GM23338 (cell line): ENCODE data around the gene RPL10. TPM values are rescaled to one million over a fixed set of nuclear protein-coding genes. Genes with fewer than 3 reads are reported as not detected.

Experiments
- ATAC-seq: fragments of 200-7000 bp; cut with Tn5 transposase; 3 replicates; pipeline ENCODE4 v1.9.1; 2020
- DNase-seq: peaks from one replicate; pipeline ENCODE4 v3.0.0-alpha.2; 2015; ENCODE audit warnings: low spot score
- H2AFZ ChIP-seq: fragments of 200-600 bp; sonication (generic); 2 replicates; pipeline ENCODE4 v1.8.0; 2016; ENCODE audit warnings: antibody characterized with exemption, mild to moderate bottlenecking, moderate library complexity
- H3F3A ChIP-seq: fragments of 200-600 bp; sonication (generic); replicated peaks from 2 replicates; pipeline ENCODE4 v1.8.0; 2017; ENCODE audit warnings: antibody characterized with exemption, mixed run types, low read depth
- H3K27ac ChIP-seq: fragments of 200-600 bp; sonication (generic); 2 replicates; pipeline ENCODE4 v1.6.1; 2016; ENCODE audit warnings: low read depth
- H3K27me3 ChIP-seq: fragments of 200-600 bp; sonication (generic); 2 replicates; pipeline ENCODE4 v1.8.0; 2016; ENCODE audit warnings: mild to moderate bottlenecking, mixed run types, moderate library complexity; ENCODE audit not compliant: insufficient read depth
- H3K36me3 ChIP-seq: fragments of 200-600 bp; sonication (generic); 2 replicates; pipeline ENCODE4 v1.8.0; 2016; ENCODE audit warnings: mild to moderate bottlenecking; ENCODE audit not compliant: insufficient read depth
- H3K4me1 ChIP-seq: fragments of 200-600 bp; sonication (generic); 2 replicates; pipeline ENCODE4 v1.8.0; 2016; ENCODE audit warnings: mild to moderate bottlenecking, moderate library complexity; ENCODE audit not compliant: insufficient read depth
- H3K4me2 ChIP-seq: fragments of 200-600 bp; sonication (generic); 2 replicates; pipeline ENCODE4 v1.7.1; 2017; ENCODE audit warnings: mixed run types
- H3K4me3 ChIP-seq: fragments of 200-600 bp; sonication (generic); 2 replicates; pipeline ENCODE4 v1.6.1; 2016; ENCODE audit warnings: mixed run types
- H3K79me2 ChIP-seq: fragments of 200-600 bp; sonication (generic); replicated peaks from 2 replicates; pipeline ENCODE4 v1.8.0; 2017; ENCODE audit warnings: mild to moderate bottlenecking; ENCODE audit not compliant: insufficient read depth
- H3K9me2 ChIP-seq: fragments of 200-600 bp; sonication (generic); 2 replicates; pipeline ENCODE4 v1.8.0; 2017; ENCODE audit not compliant: insufficient read depth
- H4K20me1 ChIP-seq: fragments of 200-600 bp; sonication (generic); replicated peaks from 2 replicates; pipeline ENCODE4 v1.8.0; 2017; ENCODE audit warnings: mild to moderate bottlenecking; ENCODE audit not compliant: insufficient read depth
- H3K27ac Mint-ChIP-seq: 2 replicates; pipeline ENCODE4 v1.8.0; 2020; ENCODE audit warnings: inconsistent platforms, mild to moderate bottlenecking, moderate library complexity, mixed read lengths
- H3K27me3 Mint-ChIP-seq: 3 replicates; pipeline ENCODE4 v1.8.0; 2022; ENCODE audit warnings: low read depth, mild to moderate bottlenecking, moderate library complexity, mixed read lengths, inconsistent platforms; ENCODE audit not compliant: insufficient read depth, poor library complexity
- H3K36me3 Mint-ChIP-seq: 3 replicates; pipeline ENCODE4 v1.8.0; 2021; ENCODE audit warnings: low read depth, mild to moderate bottlenecking, inconsistent platforms, moderate library complexity, mixed read lengths
- H3K4me1 Mint-ChIP-seq: 3 replicates; pipeline ENCODE4 v1.8.0; 2020; ENCODE audit warnings: mild to moderate bottlenecking, inconsistent platforms, mixed read lengths
- H3K4me3 Mint-ChIP-seq: 3 replicates; pipeline ENCODE4 v1.8.0; 2021; ENCODE audit warnings: moderate library complexity, mild to moderate bottlenecking, inconsistent platforms, mixed read lengths
- H3K9me3 Mint-ChIP-seq: 3 replicates; pipeline ENCODE4 v1.8.0; 2020; ENCODE audit warnings: moderate library complexity, mild to moderate bottlenecking, inconsistent platforms, mixed read lengths
- CREB1 ChIP-seq: fragments of 250-450 bp; sonication (Bioruptor Pico); IDR thresholded peaks from 2 replicates; pipeline ENCODE4 v1.5.0; 2020; ENCODE audit warnings: low read depth, mild to moderate bottlenecking, moderate library complexity
- EZH2 ChIP-seq: fragments of 200-600 bp; sonication (generic); IDR thresholded peaks from one replicate; pipeline ENCODE4 v1.8.0; 2017; ENCODE audit warnings: antibody characterized with exemption, mild to moderate bottlenecking, low read depth; ENCODE audit not compliant: unreplicated experiment
- EZH2phosphoT487 ChIP-seq: fragments of 200-600 bp; sonication (generic); IDR thresholded peaks from one replicate; pipeline ENCODE4 v1.8.1; 2018; ENCODE audit warnings: antibody characterized with exemption; ENCODE audit not compliant: unreplicated experiment
- JUNB ChIP-seq: IDR thresholded peaks from one replicate; pipeline ENCODE4 v1.6.1; 2016; ENCODE audit warnings: antibody characterized with exemption; ENCODE audit not compliant: unreplicated experiment
- NANOG ChIP-seq: IDR thresholded peaks from 2 replicates; pipeline ENCODE4 v1.6.1; 2016; ENCODE audit warnings: antibody characterized with exemption, borderline replicate concordance
- POLR2AphosphoS5 ChIP-seq: IDR thresholded peaks from 2 replicates; pipeline ENCODE4 v1.6.1; 2016; ENCODE audit warnings: antibody characterized with exemption, low read depth
- STAT1 ChIP-seq: IDR thresholded peaks from one replicate; pipeline ENCODE4 v1.6.1; 2016; ENCODE audit warnings: antibody characterized with exemption; ENCODE audit not compliant: unreplicated experiment
- ZNF114 ChIP-seq: fragments of 250-450 bp; sonication (Bioruptor Pico); IDR thresholded peaks from 2 replicates; pipeline ENCODE4 v1.5.0; 2020; ENCODE audit warnings: mild to moderate bottlenecking, moderate library complexity
- ZNF331 ChIP-seq: fragments of 250-450 bp; sonication (Bioruptor Pico); IDR thresholded peaks from 2 replicates; pipeline ENCODE4 v1.5.0; 2020; ENCODE audit warnings: low read depth, mild to moderate bottlenecking, moderate library complexity
- polyA plus RNA-seq: library from polyadenylated mRNA; unstranded; fragments of >200 nt; fragmentation: Nextera tagmentation; extraction: Ambion mirVana; gene quantifications from 2 replicates; pipeline ENCODE4 v1.2.1, GENCODE V29; 2016
- total RNA-seq: library from RNA; depleted of rRNA; stranded (reverse); fragments of >200 nt; shearing (Covaris generic); gene quantifications from 2 replicates; pipeline ENCODE4 v1.2.3, GENCODE V29; 2014
- TF ChIP-seq, protein P1 (sequence below), 2 experiments: fragments of 200-600 bp in 1 of 2; sonication (generic) in 1 of 2; conservative IDR thresholded peaks; 2 replicates each; pipeline versions ENCODE4 v1.5.1 to v1.6.1; 2016 to 2017; ENCODE audit warnings: antibody characterized with exemption in 2 of 2, low read depth in 2 of 2, mild to moderate bottlenecking in 2 of 2, moderate library complexity in 1 of 2
- TF ChIP-seq, protein P2 (sequence below): IDR thresholded peaks from 2 replicates; pipeline ENCODE4 v1.6.1; 2016; ENCODE audit warnings: antibody characterized with exemption
- TF ChIP-seq, protein P3 (sequence below): fragments of 250-450 bp; sonication (Bioruptor Pico); IDR thresholded peaks from 2 replicates; pipeline ENCODE4 v1.5.0; 2020; ENCODE audit warnings: mild to moderate bottlenecking, moderate library complexity
- TF ChIP-seq, protein P4 (sequence below): IDR thresholded peaks from one replicate; pipeline ENCODE4 v1.6.1; 2018; ENCODE audit warnings: antibody characterized with exemption; ENCODE audit not compliant: unreplicated experiment

RPL10 gene
- total and polyA plus RNA-seq, 2 experiments from 2014 or later: 1,696 to 4,929 TPM

DNA sequence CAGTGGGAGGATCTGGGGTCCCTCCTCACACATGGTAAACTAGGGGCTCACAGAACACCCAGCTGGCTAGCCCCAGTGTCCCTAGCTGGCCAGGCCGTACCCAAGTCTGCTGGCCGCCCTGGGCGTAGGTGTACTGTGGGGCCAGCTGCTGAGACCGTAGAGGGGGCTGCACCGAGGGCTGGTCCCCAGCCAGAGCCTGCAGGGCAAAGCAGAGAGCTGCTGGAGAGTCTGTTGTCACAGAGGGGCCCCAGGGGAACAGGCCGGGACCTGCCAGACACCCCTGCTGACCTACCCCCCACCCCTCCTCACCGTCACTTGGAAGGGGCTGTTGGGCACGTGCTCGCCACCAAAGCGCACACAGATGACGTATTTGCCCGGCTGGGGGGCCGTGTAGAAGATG, 43.7 kb upstream of the RPL10 start:
- Mint-ChIP-seq H3K27me3 (peaks cover 2% of the 10 kb centered on the region), H3K4me1 (no peaks in the 10 kb centered on the region; the same call in 2 of the 3 replicates), H3K9me3 (no peaks in the 10 kb centered on the region; the same call in 2 of the 3 replicates), H3K4me3 (no peak overlapping the region), H3K36me3 (peaks cover 73% of the 10 kb centered on the region), H3K27ac (no peak overlapping the region)
- ATAC-seq: no peak
- H3K27me3 ChIP-seq: no peaks in the 10 kb centered on the region
- no peak overlapping the region for H3K4me3 ChIP-seq
- H3K9me2 ChIP-seq: no peaks in the 10 kb centered on the region
- no peaks in the 10 kb centered on the region for H4K20me1 ChIP-seq
- peaks cover 17% of the 10 kb centered on the region for H3K36me3 ChIP-seq
- TF ChIP-seq STAT1: no peak
- TF ChIP-seq, protein P1, sequence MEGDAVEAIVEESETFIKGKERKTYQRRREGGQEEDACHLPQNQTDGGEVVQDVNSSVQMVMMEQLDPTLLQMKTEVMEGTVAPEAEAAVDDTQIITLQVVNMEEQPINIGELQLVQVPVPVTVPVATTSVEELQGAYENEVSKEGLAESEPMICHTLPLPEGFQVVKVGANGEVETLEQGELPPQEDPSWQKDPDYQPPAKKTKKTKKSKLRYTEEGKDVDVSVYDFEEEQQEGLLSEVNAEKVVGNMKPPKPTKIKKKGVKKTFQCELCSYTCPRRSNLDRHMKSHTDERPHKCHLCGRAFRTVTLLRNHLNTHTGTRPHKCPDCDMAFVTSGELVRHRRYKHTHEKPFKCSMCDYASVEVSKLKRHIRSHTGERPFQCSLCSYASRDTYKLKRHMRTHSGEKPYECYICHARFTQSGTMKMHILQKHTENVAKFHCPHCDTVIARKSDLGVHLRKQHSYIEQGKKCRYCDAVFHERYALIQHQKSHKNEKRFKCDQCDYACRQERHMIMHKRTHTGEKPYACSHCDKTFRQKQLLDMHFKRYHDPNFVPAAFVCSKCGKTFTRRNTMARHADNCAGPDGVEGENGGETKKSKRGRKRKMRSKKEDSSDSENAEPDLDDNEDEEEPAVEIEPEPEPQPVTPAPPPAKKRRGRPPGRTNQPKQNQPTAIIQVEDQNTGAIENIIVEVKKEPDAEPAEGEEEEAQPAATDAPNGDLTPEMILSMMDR (conservative IDR thresholded peaks at IDR 0.05; ENCODE audit: low read depth in 2 of 2): no peak
- no peak for TF ChIP-seq EZH2
- no peak for TF ChIP-seq POLR2AphosphoS5
- TF ChIP-seq, protein P2, sequence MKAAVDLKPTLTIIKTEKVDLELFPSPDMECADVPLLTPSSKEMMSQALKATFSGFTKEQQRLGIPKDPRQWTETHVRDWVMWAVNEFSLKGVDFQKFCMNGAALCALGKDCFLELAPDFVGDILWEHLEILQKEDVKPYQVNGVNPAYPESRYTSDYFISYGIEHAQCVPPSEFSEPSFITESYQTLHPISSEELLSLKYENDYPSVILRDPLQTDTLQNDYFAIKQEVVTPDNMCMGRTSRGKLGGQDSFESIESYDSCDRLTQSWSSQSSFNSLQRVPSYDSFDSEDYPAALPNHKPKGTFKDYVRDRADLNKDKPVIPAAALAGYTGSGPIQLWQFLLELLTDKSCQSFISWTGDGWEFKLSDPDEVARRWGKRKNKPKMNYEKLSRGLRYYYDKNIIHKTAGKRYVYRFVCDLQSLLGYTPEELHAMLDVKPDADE: no peak
- TF ChIP-seq ZNF331 (CRISPR knock-in tag): no peak
- no peak for TF ChIP-seq EZH2phosphoT487
- TF ChIP-seq ZNF114 (CRISPR knock-in tag): no peak
- no peak for TF ChIP-seq NANOG
- no peak for TF ChIP-seq JUNB
- TF ChIP-seq CREB1 (CRISPR knock-in tag): no peak
- TF ChIP-seq, protein P3, sequence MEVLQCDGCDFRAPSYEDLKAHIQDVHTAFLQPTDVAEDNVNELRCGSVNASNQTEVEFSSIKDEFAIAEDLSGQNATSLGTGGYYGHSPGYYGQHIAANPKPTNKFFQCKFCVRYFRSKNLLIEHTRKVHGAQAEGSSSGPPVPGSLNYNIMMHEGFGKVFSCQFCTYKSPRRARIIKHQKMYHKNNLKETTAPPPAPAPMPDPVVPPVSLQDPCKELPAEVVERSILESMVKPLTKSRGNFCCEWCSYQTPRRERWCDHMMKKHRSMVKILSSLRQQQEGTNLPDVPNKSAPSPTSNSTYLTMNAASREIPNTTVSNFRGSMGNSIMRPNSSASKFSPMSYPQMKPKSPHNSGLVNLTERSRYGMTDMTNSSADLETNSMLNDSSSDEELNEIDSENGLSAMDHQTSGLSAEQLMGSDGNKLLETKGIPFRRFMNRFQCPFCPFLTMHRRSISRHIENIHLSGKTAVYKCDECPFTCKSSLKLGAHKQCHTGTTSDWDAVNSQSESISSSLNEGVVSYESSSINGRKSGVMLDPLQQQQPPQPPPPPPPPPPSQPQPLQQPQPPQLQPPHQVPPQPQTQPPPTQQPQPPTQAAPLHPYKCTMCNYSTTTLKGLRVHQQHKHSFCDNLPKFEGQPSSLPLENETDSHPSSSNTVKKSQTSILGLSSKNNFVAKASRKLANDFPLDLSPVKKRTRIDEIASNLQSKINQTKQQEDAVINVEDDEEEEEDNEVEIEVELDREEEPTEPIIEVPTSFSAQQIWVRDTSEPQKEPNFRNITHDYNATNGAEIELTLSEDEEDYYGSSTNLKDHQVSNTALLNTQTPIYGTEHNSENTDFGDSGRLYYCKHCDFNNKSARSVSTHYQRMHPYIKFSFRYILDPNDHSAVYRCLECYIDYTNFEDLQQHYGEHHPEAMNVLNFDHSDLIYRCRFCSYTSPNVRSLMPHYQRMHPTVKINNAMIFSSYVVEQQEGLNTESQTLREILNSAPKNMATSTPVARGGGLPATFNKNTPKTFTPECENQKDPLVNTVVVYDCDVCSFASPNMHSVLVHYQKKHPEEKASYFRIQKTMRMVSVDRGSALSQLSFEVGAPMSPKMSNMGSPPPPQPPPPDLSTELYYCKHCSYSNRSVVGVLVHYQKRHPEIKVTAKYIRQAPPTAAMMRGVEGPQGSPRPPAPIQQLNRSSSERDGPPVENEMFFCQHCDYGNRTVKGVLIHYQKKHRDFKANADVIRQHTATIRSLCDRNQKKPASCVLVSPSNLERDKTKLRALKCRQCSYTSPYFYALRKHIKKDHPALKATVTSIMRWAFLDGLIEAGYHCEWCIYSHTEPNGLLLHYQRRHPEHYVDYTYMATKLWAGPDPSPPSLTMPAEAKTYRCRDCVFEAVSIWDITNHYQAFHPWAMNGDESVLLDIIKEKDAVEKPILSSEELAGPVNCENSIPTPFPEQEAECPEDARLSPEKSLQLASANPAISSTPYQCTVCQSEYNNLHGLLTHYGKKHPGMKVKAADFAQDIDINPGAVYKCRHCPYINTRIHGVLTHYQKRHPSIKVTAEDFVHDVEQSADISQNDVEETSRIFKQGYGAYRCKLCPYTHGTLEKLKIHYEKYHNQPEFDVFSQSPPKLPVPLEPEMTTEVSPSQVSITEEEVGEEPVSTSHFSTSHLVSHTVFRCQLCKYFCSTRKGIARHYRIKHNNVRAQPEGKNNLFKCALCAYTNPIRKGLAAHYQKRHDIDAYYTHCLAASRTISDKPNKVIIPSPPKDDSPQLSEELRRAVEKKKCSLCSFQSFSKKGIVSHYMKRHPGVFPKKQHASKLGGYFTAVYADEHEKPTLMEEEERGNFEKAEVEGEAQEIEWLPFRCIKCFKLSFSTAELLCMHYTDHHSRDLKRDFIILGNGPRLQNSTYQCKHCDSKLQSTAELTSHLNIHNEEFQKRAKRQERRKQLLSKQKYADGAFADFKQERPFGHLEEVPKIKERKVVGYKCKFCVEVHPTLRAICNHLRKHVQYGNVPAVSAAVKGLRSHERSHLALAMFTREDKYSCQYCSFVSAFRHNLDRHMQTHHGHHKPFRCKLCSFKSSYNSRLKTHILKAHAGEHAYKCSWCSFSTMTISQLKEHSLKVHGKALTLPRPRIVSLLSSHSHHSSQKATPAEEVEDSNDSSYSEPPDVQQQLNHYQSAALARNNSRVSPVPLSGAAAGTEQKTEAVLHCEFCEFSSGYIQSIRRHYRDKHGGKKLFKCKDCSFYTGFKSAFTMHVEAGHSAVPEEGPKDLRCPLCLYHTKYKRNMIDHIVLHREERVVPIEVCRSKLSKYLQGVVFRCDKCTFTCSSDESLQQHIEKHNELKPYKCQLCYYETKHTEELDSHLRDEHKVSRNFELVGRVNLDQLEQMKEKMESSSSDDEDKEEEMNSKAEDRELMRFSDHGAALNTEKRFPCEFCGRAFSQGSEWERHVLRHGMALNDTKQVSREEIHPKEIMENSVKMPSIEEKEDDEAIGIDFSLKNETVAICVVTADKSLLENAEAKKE (CRISPR knock-in tag): no peak
- TF ChIP-seq, protein P4, sequence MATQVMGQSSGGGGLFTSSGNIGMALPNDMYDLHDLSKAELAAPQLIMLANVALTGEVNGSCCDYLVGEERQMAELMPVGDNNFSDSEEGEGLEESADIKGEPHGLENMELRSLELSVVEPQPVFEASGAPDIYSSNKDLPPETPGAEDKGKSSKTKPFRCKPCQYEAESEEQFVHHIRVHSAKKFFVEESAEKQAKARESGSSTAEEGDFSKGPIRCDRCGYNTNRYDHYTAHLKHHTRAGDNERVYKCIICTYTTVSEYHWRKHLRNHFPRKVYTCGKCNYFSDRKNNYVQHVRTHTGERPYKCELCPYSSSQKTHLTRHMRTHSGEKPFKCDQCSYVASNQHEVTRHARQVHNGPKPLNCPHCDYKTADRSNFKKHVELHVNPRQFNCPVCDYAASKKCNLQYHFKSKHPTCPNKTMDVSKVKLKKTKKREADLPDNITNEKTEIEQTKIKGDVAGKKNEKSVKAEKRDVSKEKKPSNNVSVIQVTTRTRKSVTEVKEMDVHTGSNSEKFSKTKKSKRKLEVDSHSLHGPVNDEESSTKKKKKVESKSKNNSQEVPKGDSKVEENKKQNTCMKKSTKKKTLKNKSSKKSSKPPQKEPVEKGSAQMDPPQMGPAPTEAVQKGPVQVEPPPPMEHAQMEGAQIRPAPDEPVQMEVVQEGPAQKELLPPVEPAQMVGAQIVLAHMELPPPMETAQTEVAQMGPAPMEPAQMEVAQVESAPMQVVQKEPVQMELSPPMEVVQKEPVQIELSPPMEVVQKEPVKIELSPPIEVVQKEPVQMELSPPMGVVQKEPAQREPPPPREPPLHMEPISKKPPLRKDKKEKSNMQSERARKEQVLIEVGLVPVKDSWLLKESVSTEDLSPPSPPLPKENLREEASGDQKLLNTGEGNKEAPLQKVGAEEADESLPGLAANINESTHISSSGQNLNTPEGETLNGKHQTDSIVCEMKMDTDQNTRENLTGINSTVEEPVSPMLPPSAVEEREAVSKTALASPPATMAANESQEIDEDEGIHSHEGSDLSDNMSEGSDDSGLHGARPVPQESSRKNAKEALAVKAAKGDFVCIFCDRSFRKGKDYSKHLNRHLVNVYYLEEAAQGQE: no peak
- peaks cover 6% of the 10 kb centered on the region for H3F3A ChIP-seq
- no peak overlapping the region for H2AFZ ChIP-seq
- no peaks in the 10 kb centered on the region for H3K79me2 ChIP-seq
- DNase-seq: no peak
- no peak overlapping the region for H3K4me2 ChIP-seq
- H3K4me1 ChIP-seq: no peaks in the 10 kb centered on the region
- H3K27ac ChIP-seq: no peak overlapping the region
